HG03354 (cell line): ENCODE data around the gene JADE2.
"Not testable (repeated sequence)": the region's sequence is repeated elsewhere in the genome, so short reads cannot be mapped to it uniquely, and the experiment has no call there.

Source experiments
- ATAC-seq: cut with Tn5 transposase; IDR thresholded peaks from one replicate; pipeline ENCODE4 v1.9.1; 2021; ENCODE audit warnings: mild to moderate bottlenecking; ENCODE audit not compliant: unreplicated experiment, poor library complexity, severe bottlenecking

JADE2 gene

DNA sequence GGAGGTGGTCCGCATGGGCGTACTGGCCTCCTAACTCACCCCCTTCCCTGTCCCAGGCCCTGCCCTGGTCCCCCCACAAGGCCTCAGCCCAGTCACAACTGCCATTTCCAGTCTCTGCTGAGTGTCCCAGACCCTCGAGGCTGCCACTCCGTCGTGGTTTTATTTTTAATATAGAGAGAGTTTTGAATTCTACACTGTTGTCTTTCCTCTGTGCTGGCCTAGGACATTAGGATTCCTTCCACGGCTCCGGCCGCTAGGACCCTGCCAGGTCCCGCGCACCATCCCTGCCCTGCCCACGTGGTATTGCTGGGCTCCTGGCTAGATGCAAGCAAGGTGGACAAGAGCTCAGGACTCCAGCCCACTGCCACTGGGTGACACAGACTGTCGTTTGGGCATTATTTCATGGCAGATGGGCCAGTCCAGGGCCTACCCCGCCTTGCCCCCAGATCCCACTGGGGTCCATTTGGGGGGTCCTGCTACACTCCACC lies 53.9 kb downstream of the JADE2 start:
- ATAC-seq, result no peak

DNA sequence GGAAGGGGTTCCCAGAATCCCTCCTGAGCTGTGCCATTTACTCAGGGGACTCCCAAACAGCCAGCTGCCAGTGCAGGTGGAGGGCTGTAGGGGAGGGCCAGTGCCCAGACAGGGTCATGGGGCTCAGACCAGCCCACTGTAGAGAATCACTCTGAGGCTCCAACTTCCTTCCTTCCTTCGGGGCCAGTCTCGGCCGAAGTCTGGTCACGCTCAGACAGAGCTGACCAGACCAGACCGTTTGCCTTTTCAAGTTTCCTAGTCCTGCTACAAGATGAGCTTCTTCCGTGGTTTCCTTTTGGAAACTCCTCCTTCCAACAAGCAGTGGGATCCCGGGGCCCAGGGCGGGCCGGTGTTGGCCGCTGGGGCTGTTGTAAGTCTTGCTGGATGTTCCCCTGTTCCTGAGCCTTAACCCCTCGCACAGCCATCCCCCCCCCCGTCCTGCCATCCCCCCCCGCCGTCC lies 54.6 kb downstream of the JADE2 start:
- ATAC-seq, result no peak

DNA sequence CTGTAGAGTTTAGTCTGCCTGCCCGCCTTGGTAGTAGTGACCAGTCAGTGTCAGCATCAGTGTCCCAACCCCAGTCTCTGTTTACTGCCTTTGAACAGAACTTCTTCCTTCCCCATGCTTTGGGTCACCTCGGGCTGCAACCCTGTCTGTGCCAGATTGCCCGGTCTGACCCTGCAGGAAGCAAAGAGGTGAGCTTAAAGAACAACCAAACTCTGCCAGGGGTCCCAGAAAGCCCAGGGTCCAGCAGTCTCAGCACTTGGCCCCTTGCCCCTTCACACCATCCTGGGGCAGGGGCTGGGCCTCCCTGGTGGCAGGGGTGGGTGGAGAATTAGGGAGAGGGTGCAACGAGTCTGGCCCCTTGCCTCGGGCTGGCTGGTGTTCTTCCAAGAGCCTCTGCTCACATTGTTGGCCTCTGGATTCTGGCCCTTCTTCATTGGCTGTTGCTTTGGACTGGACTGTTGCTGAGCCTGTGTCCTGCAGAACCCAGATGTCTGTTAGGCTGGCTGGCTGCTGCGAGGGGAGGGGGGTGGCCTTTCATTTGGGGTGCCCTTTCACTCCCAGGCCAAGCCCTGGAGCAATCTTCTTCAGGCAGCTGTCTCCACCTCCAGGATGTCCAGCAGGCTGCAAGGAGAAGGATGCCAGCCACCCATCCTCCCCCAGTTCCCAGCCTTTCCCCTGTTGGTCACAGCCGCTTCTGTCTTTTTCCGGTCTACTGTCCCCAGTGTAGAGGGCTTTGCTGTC lies 55.9 kb downstream of the JADE2 start:
- no peak for ATAC-seq

DNA sequence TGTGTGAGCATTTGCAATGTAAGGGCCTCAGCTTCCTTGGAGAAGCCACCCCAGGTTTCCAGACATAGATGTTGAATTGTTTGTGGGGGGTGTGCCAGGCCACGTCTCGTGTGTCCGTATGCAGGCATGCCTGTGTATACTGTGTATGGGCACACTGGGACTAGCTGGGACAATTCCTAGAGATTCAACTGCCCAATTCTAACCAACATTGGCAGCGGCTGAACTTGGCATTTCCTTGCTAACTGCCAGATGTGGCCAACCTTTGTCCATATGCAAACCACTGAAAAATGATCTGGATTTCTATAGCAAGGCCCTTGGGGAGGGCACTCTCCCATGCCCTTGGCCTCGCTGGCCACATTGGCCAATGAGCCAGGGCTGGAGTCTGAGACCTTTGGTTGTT lies 56.8 kb downstream of the JADE2 start:
- no peak for ATAC-seq

DNA sequence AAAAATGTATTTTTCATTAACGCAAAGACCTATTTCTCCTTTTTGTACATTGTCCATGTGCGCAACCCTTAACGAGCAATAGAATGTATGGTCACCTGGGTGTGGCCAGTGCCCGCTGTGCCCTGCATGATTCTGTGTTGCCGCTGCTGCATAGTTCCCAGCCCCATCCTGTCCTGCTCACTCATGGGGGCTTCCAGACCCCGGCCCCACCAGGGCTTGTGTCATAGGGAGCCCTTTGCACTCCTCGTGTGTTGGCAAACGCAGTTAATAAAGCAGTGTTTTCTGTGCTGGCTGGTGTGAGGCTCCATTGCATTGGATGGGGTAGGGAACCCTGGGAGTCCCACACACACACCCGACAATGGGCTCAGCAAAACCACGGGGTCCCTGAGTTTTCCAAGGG lies 57.5 kb downstream of the JADE2 start:
- ATAC-seq, result no peak

DNA sequence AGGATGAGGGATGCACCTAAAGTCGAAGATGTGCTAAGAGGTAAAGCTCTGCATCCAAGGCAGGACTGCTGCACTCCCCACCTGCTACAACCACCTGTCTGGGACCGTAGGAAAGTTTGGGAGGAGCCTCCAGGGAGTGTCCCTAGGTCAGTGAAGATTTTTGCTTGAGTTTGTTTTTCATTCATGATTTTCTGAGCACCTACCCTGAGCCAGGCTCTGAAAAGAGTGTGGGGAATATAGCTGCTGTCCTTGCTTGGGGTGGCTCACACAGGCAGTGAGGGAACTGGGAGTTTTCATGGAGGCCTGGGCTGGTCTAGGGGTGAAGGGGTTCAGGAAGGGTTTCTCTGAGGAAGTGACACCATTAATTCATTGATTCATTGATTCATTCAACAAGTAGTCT lies 58.3 kb downstream of the JADE2 start:
- ATAC-seq, result no peak

DNA sequence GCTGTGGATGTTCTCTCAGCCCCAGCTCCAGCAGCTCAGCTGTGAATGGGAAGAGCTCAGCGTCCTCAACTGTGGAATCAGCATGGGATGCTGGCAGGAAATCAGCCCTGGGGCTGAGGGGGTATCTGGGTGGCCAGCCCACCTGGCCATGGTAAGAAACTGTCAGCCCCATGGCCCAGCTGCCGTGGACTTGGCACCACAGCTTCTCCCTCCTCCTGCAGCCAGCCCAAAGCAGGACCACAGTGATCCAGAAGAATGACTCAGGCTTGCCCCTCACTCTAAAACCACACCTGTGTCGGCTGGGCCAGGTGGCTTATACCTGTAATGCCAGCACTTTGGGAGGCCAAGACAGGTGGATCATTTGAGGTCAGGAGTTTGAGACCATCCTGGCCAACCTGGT lies 59.2 kb downstream of the JADE2 start:
- no peak for ATAC-seq

DNA sequence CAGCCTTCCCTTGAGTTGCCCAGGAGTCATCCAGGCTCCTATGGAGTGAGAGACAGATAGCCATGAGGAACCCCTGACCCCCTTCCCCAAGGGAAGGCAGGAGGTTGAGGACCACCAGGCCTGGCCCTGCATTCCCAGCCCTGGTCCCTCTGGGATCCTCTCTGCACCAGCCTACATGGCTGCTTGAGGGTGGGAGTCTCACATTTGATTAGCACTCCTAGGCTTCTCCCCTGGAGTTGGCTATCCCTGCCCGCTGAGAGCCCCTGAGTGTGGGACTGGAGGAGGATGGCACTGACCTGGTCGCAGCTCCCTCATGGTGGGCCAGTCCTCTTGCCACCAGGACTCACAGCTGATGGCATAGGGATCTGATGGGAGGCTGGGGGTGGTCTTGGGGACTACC lies 60.5 kb downstream of the JADE2 start:
- no peak for ATAC-seq

DNA sequence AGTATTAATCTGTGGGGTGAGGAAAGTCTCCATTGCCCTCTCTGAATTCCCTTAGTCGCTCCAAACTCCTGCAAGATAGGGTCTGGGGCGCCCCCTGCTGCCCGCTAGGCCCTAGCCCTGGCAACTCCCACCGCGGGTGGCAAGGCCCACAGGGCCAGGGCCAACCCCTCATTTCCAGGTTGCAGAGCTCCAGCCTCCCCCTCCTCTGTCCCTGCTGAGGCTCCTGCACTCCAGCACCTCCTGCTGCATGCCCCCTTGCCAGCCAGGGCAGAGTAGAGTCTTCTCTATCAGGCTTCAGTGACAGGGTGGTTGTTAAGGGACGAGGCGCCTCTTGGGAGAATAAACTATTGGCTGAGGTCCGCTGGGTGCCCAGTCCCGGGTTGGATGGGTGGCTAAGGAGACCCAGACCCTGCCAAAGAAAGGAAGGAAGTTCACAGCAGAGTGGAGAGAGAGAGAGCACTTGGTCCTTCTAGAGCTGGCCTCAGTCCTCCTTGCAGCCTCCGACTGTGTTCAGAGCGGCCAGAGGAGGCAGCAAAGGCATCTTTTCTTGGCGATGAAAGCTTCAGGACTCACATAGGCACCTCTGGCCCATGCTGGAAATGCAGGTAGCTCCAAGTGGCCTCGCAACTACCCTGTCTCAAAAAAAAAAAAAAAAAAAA lies 61.5 kb downstream of the JADE2 start:
- ATAC-seq, result peak; percentile 93

DNA sequence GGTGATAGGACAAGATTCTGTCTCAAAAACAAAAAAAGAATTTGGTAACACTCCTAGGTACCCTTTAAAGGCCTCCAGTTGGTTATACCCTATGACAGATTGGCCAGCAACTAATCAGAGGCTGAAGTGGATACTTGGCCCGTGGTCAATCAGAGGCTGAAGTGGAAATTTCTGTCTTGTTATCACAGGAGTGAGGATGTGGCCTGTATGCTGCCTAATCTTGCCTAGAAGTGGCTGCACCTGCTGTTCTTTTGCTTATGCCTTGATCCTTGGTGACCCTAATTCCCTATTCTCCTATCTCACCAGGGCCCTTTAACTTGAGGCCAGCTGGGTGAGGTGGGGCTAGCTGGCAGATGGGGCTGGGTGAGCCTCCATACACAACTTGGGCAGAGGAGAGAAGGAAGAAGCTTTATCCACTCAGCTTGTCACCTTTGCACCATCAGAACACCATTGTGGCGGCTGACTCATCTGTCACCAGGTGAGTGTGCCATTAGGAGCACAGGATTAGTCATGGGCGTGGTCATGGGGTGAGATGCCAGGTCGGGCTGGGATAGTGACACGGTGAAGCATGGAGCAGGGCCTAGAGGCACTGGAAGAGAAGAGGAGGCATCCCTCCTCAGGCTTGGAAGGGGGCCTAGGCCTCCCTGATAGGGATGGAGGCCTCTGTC lies 65.7 kb downstream of the JADE2 start:
- ATAC-seq, result no peak

DNA sequence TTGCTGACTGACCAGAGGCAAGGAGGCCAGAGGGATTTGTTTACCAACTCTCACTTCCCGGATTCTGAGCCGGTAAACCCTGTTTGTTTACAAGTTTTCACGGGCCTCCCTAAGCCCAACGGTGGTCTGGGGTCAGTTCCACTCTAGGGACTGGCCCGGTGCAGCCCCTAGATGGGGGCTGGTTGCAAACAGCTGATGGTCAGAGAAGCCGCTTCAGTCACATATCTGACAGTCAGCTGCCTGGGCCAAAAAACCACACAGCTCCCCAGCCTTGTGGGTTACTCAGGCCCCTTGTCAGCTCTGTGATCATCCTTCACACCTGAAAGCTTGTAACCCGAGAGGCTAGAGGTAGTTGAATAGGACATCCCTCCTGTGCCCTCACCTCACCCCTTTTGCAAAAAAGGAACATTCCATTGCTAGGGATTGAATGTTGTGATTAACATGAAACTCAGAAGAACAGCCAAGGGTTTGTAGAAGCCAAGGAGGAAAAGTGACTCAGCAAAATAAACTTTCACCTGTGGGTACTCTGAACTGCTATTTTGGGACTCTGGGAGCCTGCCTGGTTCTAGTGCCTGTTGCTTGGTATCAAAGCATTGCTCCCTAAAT lies 66.8 kb downstream of the JADE2 start:
- ATAC-seq, result no peak

DNA sequence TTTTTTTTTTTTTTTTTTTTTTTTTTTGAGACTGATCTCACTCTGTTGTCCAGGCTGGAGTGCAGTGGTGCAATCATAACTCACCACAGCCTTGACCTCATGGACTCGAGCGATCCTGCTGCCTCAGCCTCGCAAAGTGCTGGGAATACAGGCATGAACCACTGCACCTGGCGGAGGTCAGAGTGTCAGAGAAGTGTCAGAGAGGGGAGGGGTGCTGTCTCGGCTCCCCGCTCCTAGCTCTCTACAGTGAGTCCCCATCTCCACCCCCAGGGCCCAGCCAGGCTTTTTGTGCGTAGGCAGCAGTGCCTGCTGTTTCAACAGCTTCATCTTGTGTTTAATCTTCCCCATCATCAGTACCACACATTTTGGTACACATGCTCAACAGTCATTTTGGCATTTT lies 68.9 kb downstream of the JADE2 start:
- ATAC-seq, result no peak

DNA sequence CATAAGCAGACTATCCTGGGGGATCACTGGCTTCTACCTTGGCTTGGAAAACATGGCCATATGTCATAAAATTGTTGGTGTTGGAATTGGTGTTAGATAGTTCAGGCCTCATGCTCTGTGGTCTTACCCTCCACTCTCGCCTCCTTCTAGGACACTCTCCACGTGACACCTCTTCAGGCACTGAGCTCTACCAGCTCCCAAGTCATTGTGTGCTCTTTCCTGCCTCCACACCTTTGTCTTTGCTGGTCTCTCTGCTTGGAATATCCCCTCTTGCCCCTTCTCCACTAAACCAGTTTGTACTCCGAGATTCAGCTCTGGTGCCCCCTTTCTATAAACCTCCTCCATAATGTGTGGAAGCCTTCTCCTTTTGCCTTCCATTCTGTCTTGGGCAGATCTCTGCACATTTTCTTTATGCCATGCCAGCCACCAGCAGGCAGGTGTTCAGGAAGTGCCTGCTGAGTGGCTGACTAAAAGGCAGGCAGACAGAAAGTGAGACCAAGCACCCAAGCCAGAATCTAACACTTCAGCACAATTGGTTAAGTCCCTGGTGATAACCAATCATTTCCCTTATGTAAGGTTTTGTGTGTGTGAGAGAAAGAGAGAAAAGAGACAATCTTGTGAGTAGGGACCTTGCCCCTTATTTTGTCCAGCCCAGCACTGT lies 69.5 kb downstream of the JADE2 start:
- ATAC-seq, result peak; percentile 79

DNA sequence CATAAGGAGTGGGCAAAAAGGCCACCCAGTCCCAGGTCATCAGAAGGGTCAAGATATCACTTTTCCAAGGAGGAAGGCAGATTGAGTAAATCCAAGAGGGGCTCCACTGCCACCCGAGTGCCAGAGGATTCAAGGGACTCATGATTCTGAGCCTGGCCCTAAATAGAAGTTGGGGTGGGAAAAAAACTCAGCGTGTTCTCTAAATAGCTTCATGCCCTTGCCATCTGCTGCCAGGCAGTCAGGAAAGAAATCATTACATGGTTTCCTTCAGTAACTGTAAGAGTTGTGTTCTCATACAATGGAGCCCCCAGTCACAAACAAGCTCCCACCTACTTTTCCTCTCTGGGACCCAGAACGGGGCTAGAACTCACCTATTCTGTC lies 70.0 kb downstream of the JADE2 start:
- ATAC-seq, result peak; percentile 7

DNA sequence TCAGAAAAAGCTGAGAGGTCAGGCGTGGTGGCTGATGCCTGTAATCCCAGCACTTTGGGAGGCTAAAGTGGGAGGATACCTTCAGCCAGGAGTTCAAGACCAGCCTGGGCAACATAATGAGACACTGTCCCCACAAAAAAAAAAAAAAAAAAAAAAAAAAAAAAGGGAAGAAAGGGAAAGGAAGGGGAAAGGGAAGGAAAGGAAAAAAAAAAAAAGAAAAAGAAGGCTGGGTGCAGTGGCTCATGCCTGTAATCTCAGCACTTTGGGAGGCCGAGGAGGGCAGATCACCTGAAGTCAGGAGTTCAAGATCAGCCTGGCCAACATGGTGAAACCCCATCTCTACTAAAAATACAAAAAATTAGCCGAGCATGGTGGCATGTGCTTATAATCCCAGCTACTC lies 74.3 kb downstream of the JADE2 start:
- ATAC-seq, result not testable (repeated sequence)

DNA sequence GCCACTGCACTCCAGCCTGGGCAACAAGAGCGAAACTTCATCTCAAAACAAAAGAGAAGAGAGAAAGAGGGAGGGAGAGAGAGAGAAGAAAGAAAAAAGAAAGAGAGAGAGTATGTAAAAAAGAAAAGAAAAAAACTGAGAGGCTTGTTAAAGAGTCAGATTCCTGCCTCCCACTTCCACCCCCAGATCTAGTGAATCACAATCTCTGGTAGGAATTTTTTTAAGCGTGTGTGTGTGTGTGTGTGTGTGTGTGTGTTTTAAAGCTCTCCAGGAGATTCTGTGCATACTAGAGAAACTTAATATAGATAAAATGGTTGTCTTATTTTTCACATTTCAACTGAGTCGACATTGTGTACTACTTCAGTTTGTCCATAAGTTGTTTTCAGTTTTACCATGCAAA lies 75.1 kb downstream of the JADE2 start:
- no peak for ATAC-seq

DNA sequence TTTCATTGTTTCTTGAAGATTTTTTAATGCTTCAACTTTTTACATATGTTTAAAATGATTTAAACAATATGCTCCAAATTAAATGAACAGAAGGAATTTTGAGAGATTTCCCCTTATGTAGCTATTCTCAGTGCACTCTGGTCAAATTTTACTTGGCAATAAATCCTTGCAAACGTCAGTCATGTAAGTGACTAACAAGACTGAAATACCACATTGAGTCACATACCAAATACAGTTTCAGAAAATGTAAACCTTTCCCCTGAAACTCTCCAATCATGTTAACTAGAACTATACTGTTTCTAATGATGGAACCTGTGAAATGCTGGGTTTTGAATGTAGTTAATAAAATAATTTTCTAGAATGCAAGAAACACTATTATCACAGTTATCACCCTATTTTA lies 77.6 kb downstream of the JADE2 start:
- ATAC-seq, result no peak

DNA sequence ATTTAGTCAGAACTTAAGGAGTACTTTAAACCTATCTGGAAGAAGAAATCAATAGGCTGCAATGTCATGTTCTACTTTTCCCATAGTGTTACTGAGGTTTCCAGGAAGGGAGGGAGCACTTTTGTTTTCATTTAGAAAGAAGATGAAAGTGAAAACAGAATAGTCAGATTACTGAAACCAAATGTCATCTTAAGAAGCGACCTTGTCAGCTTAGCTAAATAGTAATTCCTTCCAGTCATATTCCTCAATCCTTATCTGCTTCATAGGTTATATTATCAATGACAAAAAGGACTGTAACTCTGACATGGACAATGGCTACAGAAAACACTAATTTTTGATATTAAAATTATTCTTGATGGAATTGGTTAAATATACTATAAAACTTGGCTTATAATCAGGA lies 79.4 kb downstream of the JADE2 start:
- no peak for ATAC-seq

DNA sequence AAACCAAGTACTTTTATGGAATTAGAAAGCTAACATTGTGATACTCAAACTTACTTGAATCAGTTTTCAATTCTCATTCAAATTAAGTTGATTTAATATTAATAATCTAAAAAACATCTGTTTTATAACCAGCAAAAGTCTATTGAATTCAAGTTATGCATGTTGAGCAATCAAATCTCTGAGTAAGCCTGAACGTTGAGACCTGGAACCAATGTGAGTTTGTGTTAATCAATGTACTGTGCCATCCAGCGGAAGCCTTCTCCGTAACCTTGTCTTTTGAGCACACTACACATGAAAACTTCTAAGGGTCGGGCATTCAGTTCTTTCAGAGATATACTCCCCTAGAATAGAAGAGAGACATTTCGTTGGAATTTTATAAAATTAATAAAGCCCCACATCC lies 81.3 kb downstream of the JADE2 start:
- ATAC-seq, result no peak

DNA sequence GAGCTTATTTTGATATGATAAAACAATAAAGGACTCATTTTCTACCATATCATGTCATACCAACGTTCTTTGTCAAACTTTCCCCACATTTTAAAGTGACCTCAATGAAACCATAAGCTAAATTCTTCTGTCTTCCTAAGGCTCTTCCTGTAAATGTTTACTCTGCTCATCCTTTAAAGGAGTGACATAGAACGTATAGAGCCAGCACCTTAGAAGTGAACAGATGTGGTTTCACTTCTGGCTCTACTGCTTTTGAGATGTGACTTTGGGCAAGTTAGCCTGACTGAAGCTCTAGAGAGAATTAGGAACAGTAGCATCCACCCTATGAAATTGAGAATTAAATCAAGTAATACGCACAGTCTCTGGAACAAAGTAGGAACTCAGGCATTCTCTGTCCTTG lies 83.1 kb downstream of the JADE2 start:
- ATAC-seq, result no peak
